ENCODE results near the gene MSX1. TPM values are rescaled to one million over a fixed set of nuclear protein-coding genes. Genes with fewer than 3 reads are reported as not detected.

MSX1 gene
- total RNA-seq, 1 experiment from 2014 or later: not detected

GRCh38 chr4:4890574-4891255 is 31.2 kb downstream of the MSX1 start:
- TF ChIP-seq, protein P1, sequence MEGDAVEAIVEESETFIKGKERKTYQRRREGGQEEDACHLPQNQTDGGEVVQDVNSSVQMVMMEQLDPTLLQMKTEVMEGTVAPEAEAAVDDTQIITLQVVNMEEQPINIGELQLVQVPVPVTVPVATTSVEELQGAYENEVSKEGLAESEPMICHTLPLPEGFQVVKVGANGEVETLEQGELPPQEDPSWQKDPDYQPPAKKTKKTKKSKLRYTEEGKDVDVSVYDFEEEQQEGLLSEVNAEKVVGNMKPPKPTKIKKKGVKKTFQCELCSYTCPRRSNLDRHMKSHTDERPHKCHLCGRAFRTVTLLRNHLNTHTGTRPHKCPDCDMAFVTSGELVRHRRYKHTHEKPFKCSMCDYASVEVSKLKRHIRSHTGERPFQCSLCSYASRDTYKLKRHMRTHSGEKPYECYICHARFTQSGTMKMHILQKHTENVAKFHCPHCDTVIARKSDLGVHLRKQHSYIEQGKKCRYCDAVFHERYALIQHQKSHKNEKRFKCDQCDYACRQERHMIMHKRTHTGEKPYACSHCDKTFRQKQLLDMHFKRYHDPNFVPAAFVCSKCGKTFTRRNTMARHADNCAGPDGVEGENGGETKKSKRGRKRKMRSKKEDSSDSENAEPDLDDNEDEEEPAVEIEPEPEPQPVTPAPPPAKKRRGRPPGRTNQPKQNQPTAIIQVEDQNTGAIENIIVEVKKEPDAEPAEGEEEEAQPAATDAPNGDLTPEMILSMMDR (conservative IDR thresholded peaks at IDR 0.05): no peak
- H3K36me3 Mint-ChIP-seq (ENCODE audit: insufficient read depth in 1 of 3, low read depth in 3 of 3): no peaks in the 10 kb centered on the region

More at GRCh38 chr4:4890574-4891255, 31.2 kb downstream of the MSX1 start:
- Mint-ChIP-seq H3K4me3 (no peak overlapping the region), H3K4me1 (no peaks in the 10 kb centered on the region), H3K27ac (no peak overlapping the region; a peak in 1 of 7 replicates), H3K27me3 (ENCODE audit: low read depth) (peaks cover 89% of the 10 kb centered on the region), H3K9me3 (no peaks in the 10 kb centered on the region)
- H3K23me2 ChIP-seq (ENCODE audit: insufficient read length, low read depth, low read length, poor library complexity, severe bottlenecking): no peaks in the 10 kb centered on the region
- no peaks in the 10 kb centered on the region for H3K27me3 ChIP-seq (ENCODE audit: insufficient read depth, low read length)
- H3K14ac ChIP-seq (ENCODE audit: insufficient read depth, low read length): no peak overlapping the region
- H2BK120ac ChIP-seq (ENCODE audit: low read depth, low read length, poor library complexity, severe bottlenecking): no peak overlapping the region
- no peaks in the 10 kb centered on the region for H3K79me1 ChIP-seq (ENCODE audit: insufficient read depth, low read depth, low read length, poor library complexity, severe bottlenecking)
- H3K23ac ChIP-seq (ENCODE audit: insufficient read length, low read depth, low read length): no peak overlapping the region
- no peak overlapping the region for H2BK15ac ChIP-seq (ENCODE audit: low read depth, low read length)
- no peaks in the 10 kb centered on the region for H3K4me1 ChIP-seq (ENCODE audit: insufficient read depth, low read length)
- no peak overlapping the region for H2BK12ac ChIP-seq (ENCODE audit: insufficient read length, low read depth, low read length)
- no CpG with 5 or more reads among the region's 7 CpGs for WGBS (ENCODE audit: extremely low coverage, insufficient read length, low lambda C conversion rate)
- no peak overlapping the region for H3T11ph ChIP-seq (ENCODE audit: low read length)
- H3K9ac ChIP-seq (ENCODE audit: extremely low read depth, insufficient read length, low read length): no peak overlapping the region
- H3K56ac ChIP-seq (ENCODE audit: insufficient read length, low read depth, low read length): no peak overlapping the region
- no peaks in the 10 kb centered on the region for H3K79me2 ChIP-seq (ENCODE audit: insufficient read depth, low read length)
- no peak overlapping the region for H4K5ac ChIP-seq (ENCODE audit: insufficient read length, low read depth, low read length)
- H3K27ac ChIP-seq (ENCODE audit: insufficient read length, low read depth, low read length): no peak overlapping the region
- DNase-seq: no peak
- no peaks in the 10 kb centered on the region for H3K9me3 ChIP-seq (ENCODE audit: control insufficient read depth, low read depth, low read length)
- H3K4me2 ChIP-seq (ENCODE audit: insufficient read depth, insufficient read length, low read length): no peak overlapping the region
- no peak overlapping the region for H2BK20ac ChIP-seq (ENCODE audit: low read depth, low read length, poor library complexity, severe bottlenecking)
- no peak overlapping the region for H2BK5ac ChIP-seq (ENCODE audit: insufficient read length, low read length)
- H4K8ac ChIP-seq (replicated peaks; ENCODE audit: insufficient read length, low read depth, low read length): no peak overlapping the region
- no peaks in the 10 kb centered on the region for H4K20me1 ChIP-seq (ENCODE audit: control insufficient read depth, insufficient read depth, insufficient read length)
- H3K4ac ChIP-seq (ENCODE audit: low read depth, low read length): no peak overlapping the region
- H2AK5ac ChIP-seq (ENCODE audit: insufficient read length, low read length): no peak overlapping the region
- no peak overlapping the region for H3K18ac ChIP-seq (ENCODE audit: insufficient read length, low read depth, low read length)
- H4K91ac ChIP-seq (ENCODE audit: insufficient read length, low read depth, low read length): no peak overlapping the region
- H2AFZ ChIP-seq (ENCODE audit: low read length): no peak overlapping the region

Measured in H9 (cell line).